HepG2 (cell line): ENCODE results near the gene CLBA1. TPM values are rescaled to one million over a fixed set of nuclear protein-coding genes. Genes with fewer than 3 reads are reported as not detected.
A peak's percentile ranks its signal among the peaks of the same experiment; 100 is the strongest.

Source experiments
- DMAP1 ChIP-seq: IDR thresholded peaks from 2 replicates; pipeline ENCODE4 v1.6.1; 2016
- FOXK2 ChIP-seq: fragments of 450-650 bp; IDR thresholded peaks from 2 replicates; pipeline ENCODE4 v1.6.1; 2016
- ISL2 ChIP-seq: sonication (generic); formaldehyde crosslinking; IDR thresholded peaks from 2 replicates; pipeline ENCODE4 v1.5.0; 2020; ENCODE audit warnings: missing genetic modification reagents
- KLF16 ChIP-seq, 2 experiments: sonication (generic) in 1 of 2; formaldehyde crosslinking in 1 of 2; IDR thresholded peaks; 2 replicates each; pipeline versions ENCODE4 v1.6.1 to v1.8.0; 2016 to 2023; ENCODE audit warnings: missing genetic modification reagents in 2 of 2, missing compliant biosample characterization in 1 of 2
- MYC ChIP-seq: sonication (generic); formaldehyde crosslinking; IDR thresholded peaks from 2 replicates; pipeline ENCODE4 v1.9.0; 2021; ENCODE audit warnings: missing genetic modification reagents, borderline replicate concordance
- NR1H2 ChIP-seq: sonication (generic); formaldehyde crosslinking; IDR thresholded peaks from 2 replicates; pipeline ENCODE4 v1.8.1; 2022; ENCODE audit warnings: low read depth, missing genetic modification reagents, borderline replicate concordance
- POLR2A ChIP-seq, 2 experiments: IDR thresholded peaks; 2 replicates each; pipeline ENCODE4 v1.6.1; 2011; ENCODE audit warnings: low read depth in 2 of 2, low read length in 2 of 2, mild to moderate bottlenecking in 1 of 2, moderate library complexity in 1 of 2; ENCODE audit not compliant: insufficient read depth in 1 of 2
- SPEN ChIP-seq: sonication (generic); formaldehyde crosslinking; IDR thresholded peaks from 2 replicates; pipeline ENCODE4 v1.5.1; 2020; ENCODE audit warnings: low read depth, mild to moderate bottlenecking, missing genetic modification reagents
- SRY ChIP-seq: sonication (generic); formaldehyde crosslinking; IDR thresholded peaks from 2 replicates; pipeline ENCODE4 v1.8.0; 2022; ENCODE audit warnings: mild to moderate bottlenecking, missing genetic modification reagents
- TGIF2 ChIP-seq: IDR thresholded peaks from 2 replicates; pipeline ENCODE4 v1.6.1; 2016; ENCODE audit warnings: control low read depth, missing compliant biosample characterization
- XRCC5 ChIP-seq: fragments of 200-400 bp; formaldehyde crosslinking; optimal IDR thresholded peaks from 2 replicates; pipeline ENCODE3; 2017; ENCODE audit warnings: mild to moderate bottlenecking, low read length
- YEATS2 ChIP-seq: sonication (generic); formaldehyde crosslinking; IDR thresholded peaks from 2 replicates; pipeline ENCODE4 v1.4.0; 2020; ENCODE audit warnings: missing genetic modification reagents, borderline replicate concordance
- ZNF17 ChIP-seq: sonication (generic); formaldehyde crosslinking; IDR thresholded peaks from 2 replicates; pipeline ENCODE4 v1.5.0; 2020; ENCODE audit warnings: mild to moderate bottlenecking, missing genetic modification reagents
- ZNF552 ChIP-seq: sonication (generic); formaldehyde crosslinking; IDR thresholded peaks from 2 replicates; pipeline ENCODE4 v1.9.0; 2022; ENCODE audit warnings: missing genetic modification reagents, mild to moderate bottlenecking, borderline replicate concordance
- ZNF687 ChIP-seq: sonication (generic); formaldehyde crosslinking; IDR thresholded peaks from 2 replicates; pipeline ENCODE4 v1.5.1; 2020; ENCODE audit warnings: mild to moderate bottlenecking, missing genetic modification reagents, moderate library complexity
- ZNF816 ChIP-seq: sonication (generic); formaldehyde crosslinking; IDR thresholded peaks from 2 replicates; pipeline ENCODE4 v1.8.0; 2022; ENCODE audit warnings: missing genetic modification reagents, mild to moderate bottlenecking, borderline replicate concordance
- polyA plus RNA-seq, 8 experiments: library from polyadenylated mRNA; depleted of rRNA in 3 of 8; stranded (reverse) in 7 of 8; unstranded in 1 of 8; fragments of >200 nt; fragmentation: Illumina TruSeq in 4 of 8; extraction: Trizol in 4 of 8; gene quantifications; 2 replicates each; pipeline versions ENCODE4 v1.2.1 to v1.2.3, GENCODE V29; 2011 to 2016; ENCODE audit warnings: low read depth in 4 of 8, missing spikeins in 1 of 8, mixed read lengths in 1 of 8; ENCODE audit not compliant: insufficient read depth in 1 of 8
- total RNA-seq, 5 experiments: library from RNA; depleted of rRNA; stranded (reverse); fragments of >200 nt; fragmentation: Illumina TruSeq; extraction: Trizol; gene quantifications; 2 replicates each; pipeline ENCODE4 v1.2.3, GENCODE V29; 2016; ENCODE audit warnings: low read depth in 1 of 5
- TF ChIP-seq, protein P1 (sequence below): sonication (generic); formaldehyde crosslinking; IDR thresholded peaks from 2 replicates; pipeline ENCODE4; 2020; ENCODE audit warnings: missing genetic modification reagents, mild to moderate bottlenecking, borderline replicate concordance
- TF ChIP-seq, protein P2 (sequence below): sonication (generic); formaldehyde crosslinking; conservative IDR thresholded peaks from 2 replicates; pipeline ENCODE4 v1.4.0; 2020; ENCODE audit warnings: mild to moderate bottlenecking, missing genetic modification reagents, moderate library complexity

Gene CLBA1
- total and polyA plus RNA-seq, 2 of the 13 experiments (the other 11 are each of a cell fraction or from before 2014, with no cell fraction given): 1.2 to 1.4 TPM

DNA sequence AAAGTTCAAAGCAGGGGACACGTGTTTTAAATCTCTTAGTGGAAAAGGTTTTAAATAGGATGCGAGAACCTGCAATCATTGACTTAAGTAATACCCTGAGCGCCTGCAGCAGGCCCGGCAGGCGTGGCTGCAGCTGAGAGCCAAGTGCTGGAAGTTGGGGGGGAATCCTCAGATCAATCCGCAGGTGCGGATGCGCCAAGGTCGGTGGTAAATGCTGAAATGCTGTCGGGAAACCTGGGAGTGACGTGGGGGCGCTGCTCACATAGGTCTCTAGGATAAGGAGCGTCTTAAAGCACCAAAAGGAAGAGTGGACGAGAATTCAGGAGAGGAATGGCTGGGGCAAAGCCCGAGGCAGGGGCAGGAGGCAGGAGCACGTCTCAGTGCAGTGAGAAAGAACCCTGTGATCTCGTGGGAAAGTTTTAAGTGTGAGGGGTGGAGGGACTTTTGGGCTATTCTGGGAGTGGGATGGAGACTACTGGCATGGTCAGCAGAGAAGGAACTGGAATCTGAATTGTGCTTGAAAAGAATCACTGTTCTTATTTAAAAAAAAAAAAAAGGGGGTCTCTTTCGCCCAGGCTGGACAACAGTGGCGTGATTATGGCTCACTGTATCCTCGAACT, 36.2 kb downstream of the CLBA1 start (continued):
- TF ChIP-seq ZNF687 (CRISPR knock-in tag) (peak; percentile 55), XRCC5 (peak; percentile 30), FOXK2 (no peak), ZNF17 (CRISPR knock-in tag) (0 out of 2 replicates have a peak, but pooled peaks have one; percentile 58), SRY (CRISPR knock-in tag) (no peak; the same call in 1 of the 2 replicates), DMAP1 (CRISPR knock-in tag) (peak; percentile 56; the same call in 1 of the 2 replicates), ZNF816 (CRISPR knock-in tag) (peak; percentile 79; the same call in 1 of the 2 replicates), MYC (peak; percentile 61; the same call in 1 of the 2 replicates), KLF16 (CRISPR knock-in tag; IDR thresholded peaks at IDR 0.05) (0 out of 4 replicates have a peak, but pooled peaks of 1 of the 2 experiments have one; percentile 3), TGIF2 (CRISPR knock-in tag) (peak; percentile 43; the same call in 1 of the 2 replicates), ZNF552 (CRISPR knock-in tag) (no peak), ISL2 (CRISPR knock-in tag) (0 out of 2 replicates have a peak, but pooled peaks have one; percentile 11), POLR2A (IDR thresholded peaks at IDR 0.05; ENCODE audit: insufficient read depth in 1 of 2, low read depth in 2 of 2, low read length in 2 of 2) (0 out of 4 replicates have a peak, but pooled peaks of 1 of the 2 experiments have one; percentile 6), SPEN (CRISPR knock-in tag) (no peak), YEATS2 (CRISPR knock-in tag) (0 out of 2 replicates have a peak, but pooled peaks have one; percentile 32), NR1H2 (0 out of 2 replicates have a peak, but pooled peaks have one; percentile 2)
- TF ChIP-seq, protein P1, sequence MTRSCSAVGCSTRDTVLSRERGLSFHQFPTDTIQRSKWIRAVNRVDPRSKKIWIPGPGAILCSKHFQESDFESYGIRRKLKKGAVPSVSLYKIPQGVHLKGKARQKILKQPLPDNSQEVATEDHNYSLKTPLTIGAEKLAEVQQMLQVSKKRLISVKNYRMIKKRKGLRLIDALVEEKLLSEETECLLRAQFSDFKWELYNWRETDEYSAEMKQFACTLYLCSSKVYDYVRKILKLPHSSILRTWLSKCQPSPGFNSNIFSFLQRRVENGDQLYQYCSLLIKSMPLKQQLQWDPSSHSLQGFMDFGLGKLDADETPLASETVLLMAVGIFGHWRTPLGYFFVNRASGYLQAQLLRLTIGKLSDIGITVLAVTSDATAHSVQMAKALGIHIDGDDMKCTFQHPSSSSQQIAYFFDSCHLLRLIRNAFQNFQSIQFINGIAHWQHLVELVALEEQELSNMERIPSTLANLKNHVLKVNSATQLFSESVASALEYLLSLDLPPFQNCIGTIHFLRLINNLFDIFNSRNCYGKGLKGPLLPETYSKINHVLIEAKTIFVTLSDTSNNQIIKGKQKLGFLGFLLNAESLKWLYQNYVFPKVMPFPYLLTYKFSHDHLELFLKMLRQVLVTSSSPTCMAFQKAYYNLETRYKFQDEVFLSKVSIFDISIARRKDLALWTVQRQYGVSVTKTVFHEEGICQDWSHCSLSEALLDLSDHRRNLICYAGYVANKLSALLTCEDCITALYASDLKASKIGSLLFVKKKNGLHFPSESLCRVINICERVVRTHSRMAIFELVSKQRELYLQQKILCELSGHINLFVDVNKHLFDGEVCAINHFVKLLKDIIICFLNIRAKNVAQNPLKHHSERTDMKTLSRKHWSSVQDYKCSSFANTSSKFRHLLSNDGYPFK (CRISPR knock-in tag): peak; percentile 70; the same call in 1 of the 2 replicates
- TF ChIP-seq, protein P2, sequence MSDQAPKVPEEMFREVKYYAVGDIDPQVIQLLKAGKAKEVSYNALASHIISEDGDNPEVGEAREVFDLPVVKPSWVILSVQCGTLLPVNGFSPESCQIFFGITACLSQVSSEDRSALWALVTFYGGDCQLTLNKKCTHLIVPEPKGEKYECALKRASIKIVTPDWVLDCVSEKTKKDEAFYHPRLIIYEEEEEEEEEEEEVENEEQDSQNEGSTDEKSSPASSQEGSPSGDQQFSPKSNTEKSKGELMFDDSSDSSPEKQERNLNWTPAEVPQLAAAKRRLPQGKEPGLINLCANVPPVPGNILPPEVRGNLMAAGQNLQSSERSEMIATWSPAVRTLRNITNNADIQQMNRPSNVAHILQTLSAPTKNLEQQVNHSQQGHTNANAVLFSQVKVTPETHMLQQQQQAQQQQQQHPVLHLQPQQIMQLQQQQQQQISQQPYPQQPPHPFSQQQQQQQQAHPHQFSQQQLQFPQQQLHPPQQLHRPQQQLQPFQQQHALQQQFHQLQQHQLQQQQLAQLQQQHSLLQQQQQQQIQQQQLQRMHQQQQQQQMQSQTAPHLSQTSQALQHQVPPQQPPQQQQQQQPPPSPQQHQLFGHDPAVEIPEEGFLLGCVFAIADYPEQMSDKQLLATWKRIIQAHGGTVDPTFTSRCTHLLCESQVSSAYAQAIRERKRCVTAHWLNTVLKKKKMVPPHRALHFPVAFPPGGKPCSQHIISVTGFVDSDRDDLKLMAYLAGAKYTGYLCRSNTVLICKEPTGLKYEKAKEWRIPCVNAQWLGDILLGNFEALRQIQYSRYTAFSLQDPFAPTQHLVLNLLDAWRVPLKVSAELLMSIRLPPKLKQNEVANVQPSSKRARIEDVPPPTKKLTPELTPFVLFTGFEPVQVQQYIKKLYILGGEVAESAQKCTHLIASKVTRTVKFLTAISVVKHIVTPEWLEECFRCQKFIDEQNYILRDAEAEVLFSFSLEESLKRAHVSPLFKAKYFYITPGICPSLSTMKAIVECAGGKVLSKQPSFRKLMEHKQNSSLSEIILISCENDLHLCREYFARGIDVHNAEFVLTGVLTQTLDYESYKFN (CRISPR knock-in tag): peak; percentile 47; the same call in 1 of the 2 replicates
